ENCODE results near the gene MORN3. TPM values are rescaled to one million over a fixed set of nuclear protein-coding genes. Genes with fewer than 3 reads are reported as not detected.

MORN3 gene
- total RNA-seq, 1 experiment from 2014 or later: 0.72 TPM

- H3K4me3 ChIP-seq (ENCODE audit: low read depth in 2 of 2, low read length in 2 of 2): no peak overlapping the region
- DNase-seq (ENCODE audit: low read depth, low spot score) (no peak), ATAC-seq (no peak)
- CTCF ChIA-PET: no interaction called here
- no peak overlapping the region for H3K27ac ChIP-seq (ENCODE audit: low read length)
- POLR2A ChIA-PET: interaction anchor here (0.6 kb wide), 1 partner anchor 47 kb away, joined by 4 read pairs; no protein-coding TSS in a partner anchor
- BruUV-seq (replicated peaks): no TSS peak
- H3K36me3 ChIP-seq (ENCODE audit: control insufficient read depth, insufficient read depth, low read length): no peaks in the 10 kb centered on the region
- H3K9me3 ChIP-seq (ENCODE audit: control insufficient read depth, insufficient read depth, low read depth, low read length): no peaks in the 10 kb centered on the region
- intact Hi-C loops (cut with micrococcal nuclease; ENCODE audit: unreplicated experiment) (no loop called here), in situ Hi-C loops (cut with HindIII; ENCODE audit: low pct_unique_long_range_greater_than_20kb, low sequenced_read_pairs) (no loop called here)
- TF ChIP-seq TCF7L2 (IDR thresholded peaks at IDR 0.05; ENCODE audit: low read depth, low read length) (no peak), POLR2AphosphoS5 (IDR thresholded peaks at IDR 0.05; ENCODE audit: low read depth, low read length) (no peak), REST (IDR thresholded peaks at IDR 0.05; ENCODE audit: insufficient read depth in 1 of 2, low read depth in 2 of 2, low read length in 1 of 2) (no peak)
- TF ChIP-seq, protein P1, sequence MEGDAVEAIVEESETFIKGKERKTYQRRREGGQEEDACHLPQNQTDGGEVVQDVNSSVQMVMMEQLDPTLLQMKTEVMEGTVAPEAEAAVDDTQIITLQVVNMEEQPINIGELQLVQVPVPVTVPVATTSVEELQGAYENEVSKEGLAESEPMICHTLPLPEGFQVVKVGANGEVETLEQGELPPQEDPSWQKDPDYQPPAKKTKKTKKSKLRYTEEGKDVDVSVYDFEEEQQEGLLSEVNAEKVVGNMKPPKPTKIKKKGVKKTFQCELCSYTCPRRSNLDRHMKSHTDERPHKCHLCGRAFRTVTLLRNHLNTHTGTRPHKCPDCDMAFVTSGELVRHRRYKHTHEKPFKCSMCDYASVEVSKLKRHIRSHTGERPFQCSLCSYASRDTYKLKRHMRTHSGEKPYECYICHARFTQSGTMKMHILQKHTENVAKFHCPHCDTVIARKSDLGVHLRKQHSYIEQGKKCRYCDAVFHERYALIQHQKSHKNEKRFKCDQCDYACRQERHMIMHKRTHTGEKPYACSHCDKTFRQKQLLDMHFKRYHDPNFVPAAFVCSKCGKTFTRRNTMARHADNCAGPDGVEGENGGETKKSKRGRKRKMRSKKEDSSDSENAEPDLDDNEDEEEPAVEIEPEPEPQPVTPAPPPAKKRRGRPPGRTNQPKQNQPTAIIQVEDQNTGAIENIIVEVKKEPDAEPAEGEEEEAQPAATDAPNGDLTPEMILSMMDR (IDR thresholded peaks at IDR 0.05): no peak
- no peaks in the 10 kb centered on the region for H3K27me3 ChIP-seq (ENCODE audit: control insufficient read depth, insufficient read depth, low read length)
- peaks cover 34% of the 10 kb centered on the region for H3K4me1 ChIP-seq (ENCODE audit: control insufficient read depth, insufficient read depth, low read length)
Measured at GRCh38 chr12:121632069-121632970, 37.1 kb downstream of the MORN3 start.

DNA sequence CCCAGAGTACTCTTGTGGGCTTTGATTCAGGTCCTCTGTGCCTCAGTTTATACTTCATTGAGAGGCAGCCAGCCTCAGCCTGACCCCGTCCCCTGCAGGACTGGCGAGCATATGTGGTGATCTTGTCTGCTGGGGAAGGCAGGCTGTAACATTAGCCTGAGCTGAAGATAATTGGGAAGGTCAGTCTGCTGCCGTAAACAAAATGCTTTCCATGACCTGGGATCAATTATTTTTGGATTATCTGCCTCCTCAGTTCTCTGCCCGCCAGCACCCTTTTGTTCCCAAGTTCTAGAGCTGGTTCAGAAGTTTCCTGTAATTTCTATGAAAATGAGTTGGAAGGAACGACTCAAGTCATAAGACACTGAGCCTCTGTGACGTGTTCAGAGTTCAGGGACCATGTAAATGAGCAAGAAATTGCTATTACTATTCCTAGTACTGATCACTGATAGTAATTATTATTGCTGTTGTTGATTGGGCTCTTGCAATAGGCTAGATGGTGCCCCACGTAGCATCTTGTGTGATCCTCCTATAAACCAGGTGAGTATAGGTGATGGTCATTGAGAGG lies 38.6 kb downstream of the MORN3 start:
- CTCF ChIA-PET: no interaction called here
- in situ Hi-C loops (cut with HindIII; ENCODE audit: low pct_unique_long_range_greater_than_20kb, low sequenced_read_pairs): no loop called here
- BruUV-seq (replicated peaks): no TSS peak

More for the DNA sequence above, 38.6 kb downstream of the MORN3 start:
- no peaks in the 10 kb centered on the region for H3K9me3 ChIP-seq (ENCODE audit: control insufficient read depth, insufficient read depth, low read depth, low read length)
- peaks cover 34% of the 10 kb centered on the region for H3K4me1 ChIP-seq (ENCODE audit: control insufficient read depth, insufficient read depth, low read length)
- no peaks in the 10 kb centered on the region for H3K36me3 ChIP-seq (ENCODE audit: control insufficient read depth, insufficient read depth, low read length)
- H3K27me3 ChIP-seq (ENCODE audit: control insufficient read depth, insufficient read depth, low read length): no peaks in the 10 kb centered on the region
- H3K27ac ChIP-seq (ENCODE audit: low read length): no peak overlapping the region
- ATAC-seq (no peak), DNase-seq (ENCODE audit: low read depth, low spot score) (no peak)
- TF ChIP-seq REST (IDR thresholded peaks at IDR 0.05; ENCODE audit: insufficient read depth in 1 of 2, low read depth in 2 of 2, low read length in 1 of 2) (no peak), SIN3A (IDR thresholded peaks at IDR 0.05; ENCODE audit: borderline replicate concordance, insufficient read depth, low read depth, low read length) (no peak), TCF7L2 (IDR thresholded peaks at IDR 0.05; ENCODE audit: low read depth, low read length) (no peak), POLR2AphosphoS5 (IDR thresholded peaks at IDR 0.05; ENCODE audit: low read depth, low read length) (no peak)
- TF ChIP-seq, protein P1 (IDR thresholded peaks at IDR 0.05): no peak
- intact Hi-C loops (cut with micrococcal nuclease; ENCODE audit: unreplicated experiment): no loop called here
- H3K4me3 ChIP-seq (ENCODE audit: low read depth in 2 of 2, low read length in 2 of 2): no peak overlapping the region
- POLR2A ChIA-PET: no interaction called here

Data from Panc1 (cell line).